DND-41 (cell line): Measurements from ENCODE around the gene PCED1A.

Experiments used
- ATAC-seq: fragments of 200-7000 bp; cut with Tn5 transposase; 3 replicates; pipeline ENCODE4 v1.9.1; 2021; ENCODE audit warnings: low read depth; ENCODE audit not compliant: insufficient read depth
- DNase-seq: peaks from one replicate; pipeline ENCODE4 v3.0.0-alpha.2; 2020
- H2AFZ ChIP-seq: 2 replicates; pipeline ENCODE4 v1.6.0; 2012; ENCODE audit warnings: low read depth, low read length
- H3K27ac ChIP-seq: 2 replicates; pipeline ENCODE4 v1.5.1; 2012; ENCODE audit warnings: low read length, inconsistent platforms
- H3K27me3 ChIP-seq: fragments of 200-600 bp; sonication (generic); 2 replicates; pipeline ENCODE4 v1.6.0; 2012; ENCODE audit warnings: low read length, mild to moderate bottlenecking, inconsistent platforms; ENCODE audit not compliant: insufficient read depth, poor library complexity
- H3K36me3 ChIP-seq: 2 replicates; pipeline ENCODE4 v1.5.1; 2012; ENCODE audit warnings: low read length, inconsistent platforms; ENCODE audit not compliant: insufficient read depth
- H3K4me1 ChIP-seq: 2 replicates; pipeline ENCODE4 v1.5.1; 2012; ENCODE audit warnings: mild to moderate bottlenecking, low read length; ENCODE audit not compliant: insufficient read depth
- H3K4me2 ChIP-seq: 2 replicates; pipeline ENCODE4 v1.6.0; 2012; ENCODE audit warnings: mild to moderate bottlenecking, moderate library complexity, low read length, inconsistent platforms; ENCODE audit not compliant: insufficient read depth
- H3K4me3 ChIP-seq, 2 experiments: fragments of 200-600 bp in 1 of 2; shearing (Covaris generic) in 1 of 2; 2 replicates each; pipeline ENCODE4 v1.5.1; 2012 to 2016; ENCODE audit warnings: inconsistent platforms in 2 of 2, low read length in 2 of 2, mild to moderate bottlenecking in 2 of 2, low read depth in 1 of 2, moderate library complexity in 1 of 2
- H3K79me2 ChIP-seq: 2 replicates; pipeline ENCODE4 v1.6.0; 2012; ENCODE audit warnings: low read length, inconsistent platforms; ENCODE audit not compliant: insufficient read depth
- H3K9ac ChIP-seq: 2 replicates; pipeline ENCODE4 v1.6.0; 2012; ENCODE audit warnings: low read depth, mild to moderate bottlenecking, inconsistent platforms, low read length, moderate library complexity
- H3K9me3 ChIP-seq: 2 replicates; pipeline ENCODE4 v1.5.1; 2012; ENCODE audit warnings: low read length, moderate library complexity, mild to moderate bottlenecking, inconsistent platforms; ENCODE audit not compliant: insufficient read depth, severe bottlenecking
- H4K20me1 ChIP-seq: 2 replicates; pipeline ENCODE4 v1.6.0; 2012; ENCODE audit warnings: low read length; ENCODE audit not compliant: insufficient read depth
- EZH2 ChIP-seq: IDR thresholded peaks from 3 replicates; pipeline ENCODE4 v1.6.1; 2012; ENCODE audit warnings: borderline replicate concordance, low read depth, mild to moderate bottlenecking, moderate library complexity, low read length, inconsistent platforms; ENCODE audit not compliant: severe bottlenecking
- TF ChIP-seq, protein P1 (sequence below): IDR thresholded peaks from 2 replicates; pipeline ENCODE4 v1.5.1; 2012; ENCODE audit warnings: borderline replicate concordance, low read length, moderate library complexity, mild to moderate bottlenecking; ENCODE audit not compliant: poor library complexity, severe bottlenecking; ENCODE audit errors: extremely low read depth

The PCED1A gene

DNA sequence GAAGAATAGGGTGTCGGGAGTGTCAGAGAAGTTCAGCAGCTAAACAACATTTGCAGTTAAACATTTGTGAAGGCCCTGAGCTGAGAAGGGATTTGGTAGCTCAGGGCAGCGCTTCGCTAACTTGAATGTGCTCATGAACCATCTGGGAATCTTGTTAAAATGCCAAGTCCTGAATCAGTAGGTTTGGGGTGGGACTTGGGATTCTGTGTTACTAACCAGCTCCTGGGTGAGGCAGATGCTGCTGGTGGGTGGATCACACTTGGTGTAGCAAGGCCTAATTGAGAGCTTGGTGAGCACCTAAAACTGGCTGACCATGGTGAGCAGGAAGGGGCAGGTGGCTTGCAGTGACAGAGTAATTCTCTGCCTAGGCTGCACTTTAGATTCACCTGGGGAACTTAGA is 38.7 kb upstream of the PCED1A start:
- TF ChIP-seq EZH2: no peak
- TF ChIP-seq, protein P1, sequence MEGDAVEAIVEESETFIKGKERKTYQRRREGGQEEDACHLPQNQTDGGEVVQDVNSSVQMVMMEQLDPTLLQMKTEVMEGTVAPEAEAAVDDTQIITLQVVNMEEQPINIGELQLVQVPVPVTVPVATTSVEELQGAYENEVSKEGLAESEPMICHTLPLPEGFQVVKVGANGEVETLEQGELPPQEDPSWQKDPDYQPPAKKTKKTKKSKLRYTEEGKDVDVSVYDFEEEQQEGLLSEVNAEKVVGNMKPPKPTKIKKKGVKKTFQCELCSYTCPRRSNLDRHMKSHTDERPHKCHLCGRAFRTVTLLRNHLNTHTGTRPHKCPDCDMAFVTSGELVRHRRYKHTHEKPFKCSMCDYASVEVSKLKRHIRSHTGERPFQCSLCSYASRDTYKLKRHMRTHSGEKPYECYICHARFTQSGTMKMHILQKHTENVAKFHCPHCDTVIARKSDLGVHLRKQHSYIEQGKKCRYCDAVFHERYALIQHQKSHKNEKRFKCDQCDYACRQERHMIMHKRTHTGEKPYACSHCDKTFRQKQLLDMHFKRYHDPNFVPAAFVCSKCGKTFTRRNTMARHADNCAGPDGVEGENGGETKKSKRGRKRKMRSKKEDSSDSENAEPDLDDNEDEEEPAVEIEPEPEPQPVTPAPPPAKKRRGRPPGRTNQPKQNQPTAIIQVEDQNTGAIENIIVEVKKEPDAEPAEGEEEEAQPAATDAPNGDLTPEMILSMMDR: no peak
- no peaks in the 10 kb centered on the region for H3K27me3 ChIP-seq
- no peak overlapping the region for H3K4me2 ChIP-seq
- no peak overlapping the region for H3K27ac ChIP-seq
- ATAC-seq (no peak), DNase-seq (no peak)
- peaks cover 94% of the 10 kb centered on the region for H3K79me2 ChIP-seq
- peaks cover 20% of the 10 kb centered on the region for H3K36me3 ChIP-seq
- H3K4me3 ChIP-seq: no peak overlapping the region
- H3K9ac ChIP-seq: no peak overlapping the region
- no peaks in the 10 kb centered on the region for H3K9me3 ChIP-seq
- H3K4me1 ChIP-seq: peaks cover 26% of the 10 kb centered on the region
- H2AFZ ChIP-seq: no peak overlapping the region
- H4K20me1 ChIP-seq: peaks cover 53% of the 10 kb centered on the region

DNA sequence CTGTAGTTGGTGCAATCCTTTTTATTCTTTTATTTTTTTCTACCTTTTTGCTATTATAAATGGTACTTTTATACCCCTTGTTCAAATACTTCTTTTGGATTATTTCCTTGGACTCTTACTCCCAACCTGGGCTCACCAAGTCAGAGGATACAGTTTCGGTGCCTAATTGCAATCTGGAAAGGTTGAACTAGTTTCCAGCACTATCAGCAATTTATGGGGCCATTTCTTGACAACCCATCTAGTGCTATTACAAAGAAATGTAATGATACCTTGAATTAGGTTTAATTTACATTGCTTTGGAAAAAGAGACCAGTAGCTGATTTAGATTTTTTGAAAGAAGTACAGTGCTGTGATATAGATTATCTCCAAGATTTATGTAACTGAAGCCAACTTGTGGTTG is 38.1 kb upstream of the PCED1A start:
- Histone ChIP-seq H3K4me3 (no peak overlapping the region), H3K9ac (no peak overlapping the region), H3K27ac (no peak overlapping the region), H3K27me3 (no peaks in the 10 kb centered on the region), H3K4me1 (peaks cover 26% of the 10 kb centered on the region), H3K79me2 (peaks cover 92% of the 10 kb centered on the region), H2AFZ (no peak overlapping the region), H3K36me3 (peaks cover 20% of the 10 kb centered on the region), H3K4me2 (no peak overlapping the region), H4K20me1 (peaks cover 47% of the 10 kb centered on the region), H3K9me3 (no peaks in the 10 kb centered on the region)
- ATAC-seq: no peak
- DNase-seq: no peak
- TF ChIP-seq, protein P1: no peak
- TF ChIP-seq EZH2: no peak

DNA sequence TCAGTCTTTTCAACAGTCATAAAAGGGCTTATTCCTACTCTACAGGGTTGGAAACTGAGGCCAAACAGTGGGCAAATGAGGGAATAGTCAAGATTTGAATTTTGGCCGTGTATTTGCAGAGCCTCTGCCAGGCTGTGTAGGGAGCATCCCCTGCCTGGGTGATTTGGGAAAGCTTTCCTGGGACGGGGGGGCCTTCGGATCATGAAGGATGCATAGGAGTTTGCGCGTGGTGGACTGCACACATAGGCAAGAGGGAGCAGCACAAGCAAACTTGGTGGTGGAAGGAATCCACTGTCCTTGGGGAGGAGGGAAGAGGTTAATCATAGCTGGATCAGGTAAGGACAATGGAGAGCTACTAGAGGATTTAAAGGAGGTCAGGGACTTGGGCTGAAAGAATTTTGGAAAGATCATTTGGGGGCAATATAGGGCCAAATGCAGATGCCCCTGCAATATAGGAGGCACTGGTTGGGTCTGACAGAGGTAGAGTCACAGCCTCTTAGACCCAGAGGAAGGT is 35.3 kb upstream of the PCED1A start:
- H3K9me3 ChIP-seq: no peaks in the 10 kb centered on the region
- no peak overlapping the region for H3K27ac ChIP-seq
- ATAC-seq (no peak), DNase-seq (no peak)
- peaks cover 69% of the 10 kb centered on the region for H3K79me2 ChIP-seq
- peak overlapping the region; percentile 77 for H3K4me2 ChIP-seq
- TF ChIP-seq, protein P1: no peak
- no peak for TF ChIP-seq EZH2
- H3K36me3 ChIP-seq: peaks cover 20% of the 10 kb centered on the region
- H4K20me1 ChIP-seq: peaks cover 36% of the 10 kb centered on the region
- H3K4me3 ChIP-seq: peak overlapping the region in 1 of 2 experiments; percentile 20; a peak in 1 of 4 replicates
- peaks cover 22% of the 10 kb centered on the region for H3K27me3 ChIP-seq
- H3K9ac ChIP-seq: peak overlapping the region; percentile 86; the same call in 1 of the 2 replicates
- H3K4me1 ChIP-seq: peaks cover 42% of the 10 kb centered on the region
- H2AFZ ChIP-seq: no peak overlapping the region
